NCI-H2107 treated with DMSO at 0.1 percent for 48 hours (cell line): Measurements from ENCODE around the gene LRRC1.
"Not testable (repeated sequence)": the region's sequence is repeated elsewhere in the genome, so short reads cannot be mapped to it uniquely, and the experiment has no call there.

Source experiments
- DNase-seq: peaks from one replicate; lab custom pipeline; 2025; ENCODE audit not compliant: unreplicated experiment; lab: John Stamatoyannopoulos, UW

LRRC1 gene

GRCh38 chr6:53792016-53792415 is 2.8 kb upstream of the LRRC1 start:
- no peak for DNase-seq

- no peak for DNase-seq
Observed at GRCh38 chr6:53792973-53793317, 1.9 kb upstream of the LRRC1 start.

- peak; percentile 36 for DNase-seq
Observed at GRCh38 chr6:53793318-53794136, 1.3 kb upstream of the LRRC1 start.

- peak; percentile 38 for DNase-seq
Observed at GRCh38 chr6:53794137-53794719, 577 bp upstream of the LRRC1 start.

GRCh38 chr6:53795340-53795701 is 516 bp downstream of the LRRC1 start:
- no peak for DNase-seq

GRCh38 chr6:53795702-53796450 is 1.1 kb downstream of the LRRC1 start:
- no peak for DNase-seq

- no peak for DNase-seq
Observed at GRCh38 chr6:53796451-53796780, 1.6 kb downstream of the LRRC1 start.

- DNase-seq = no peak
Observed at GRCh38 chr6:53796791-53797190, 2.0 kb downstream of the LRRC1 start.

- DNase-seq = no peak
Observed at GRCh38 chr6:53797304-53797703, 2.5 kb downstream of the LRRC1 start.

- DNase-seq = no peak
Observed at GRCh38 chr6:53799340-53799739, 4.5 kb downstream of the LRRC1 start.

- no peak for DNase-seq
Observed at GRCh38 chr6:53801022-53801421, 6.2 kb downstream of the LRRC1 start.

- DNase-seq = no peak
Observed at GRCh38 chr6:53802582-53802981, 7.8 kb downstream of the LRRC1 start.

GRCh38 chr6:53803081-53803860 is 8.5 kb downstream of the LRRC1 start:
- no peak for DNase-seq

GRCh38 chr6:53805016-53805415 is 10.2 kb downstream of the LRRC1 start:
- DNase-seq = no peak

GRCh38 chr6:53805725-53806124 is 10.9 kb downstream of the LRRC1 start:
- no peak for DNase-seq

GRCh38 chr6:53807606-53808005 is 12.8 kb downstream of the LRRC1 start:
- DNase-seq = not testable (repeated sequence)

GRCh38 chr6:53808302-53808881 is 13.6 kb downstream of the LRRC1 start:
- no peak for DNase-seq

- no peak for DNase-seq
Observed at GRCh38 chr6:53809691-53810090, 14.9 kb downstream of the LRRC1 start.

GRCh38 chr6:53811082-53811481 is 16.3 kb downstream of the LRRC1 start:
- DNase-seq = peak; percentile 56

- DNase-seq = no peak
Observed at GRCh38 chr6:53811746-53812145, 16.9 kb downstream of the LRRC1 start.

- DNase-seq = no peak
Observed at GRCh38 chr6:53813096-53813495, 18.3 kb downstream of the LRRC1 start.
